ENCODE measurements around the gene IL1B. TPM values are rescaled to one million over a fixed set of nuclear protein-coding genes. Genes with fewer than 3 reads are reported as not detected.

Gene IL1B
- total RNA-seq, 1 donor from 2014 or later: not detected

- H3K4me2 ChIP-seq: no peak overlapping the region
- no peak for TF ChIP-seq EZH2phosphoT487 (IDR thresholded peaks at IDR 0.05)
- TF ChIP-seq CTCF (IDR thresholded peaks at IDR 0.05): no peak
- no peak for TF ChIP-seq EZH2 (IDR thresholded peaks at IDR 0.05)
- H3K27ac Mint-ChIP-seq: no peak overlapping the region
- H3K27me3 Mint-ChIP-seq (ENCODE audit: insufficient read depth, low read depth): peaks cover 2% of the 10 kb centered on the region
- no peak overlapping the region for H3K27ac ChIP-seq
- no peaks in the 10 kb centered on the region for H3K36me3 Mint-ChIP-seq
- no peak for DNase-seq (ENCODE audit: low spot score)
- H3K27me3 ChIP-seq: no peaks in the 10 kb centered on the region
- H3K9me3 Mint-ChIP-seq: no peaks in the 10 kb centered on the region
- no peak overlapping the region for H3K4me3 Mint-ChIP-seq
- H3K4me1 ChIP-seq: peaks cover 4% of the 10 kb centered on the region
- no peak overlapping the region for H3K4me3 ChIP-seq
- H2AFZ ChIP-seq (replicated peaks): no peak overlapping the region
- no peaks in the 10 kb centered on the region for H3K36me3 ChIP-seq
- no peaks in the 10 kb centered on the region for H3F3A ChIP-seq (ENCODE audit: low read depth)
- H3K79me2 ChIP-seq (ENCODE audit: low read depth): no peaks in the 10 kb centered on the region
- no peaks in the 10 kb centered on the region for H4K20me1 ChIP-seq (ENCODE audit: low read depth)
- H3K9ac ChIP-seq: no peak overlapping the region
- H3K4me1 Mint-ChIP-seq: no peaks in the 10 kb centered on the region
- no peaks in the 10 kb centered on the region for H3K9me3 ChIP-seq (ENCODE audit: low read depth)
Measured at GRCh38 chr2:112840068-112840445, 3.5 kb upstream of the IL1B start.

GRCh38 chr2:112839407-112840067, 3.0 kb upstream of the IL1B start:
- Mint-ChIP-seq H3K27me3 (ENCODE audit: insufficient read depth, low read depth) (peaks cover 2% of the 10 kb centered on the region), H3K4me1 (no peaks in the 10 kb centered on the region), H3K27ac (no peak overlapping the region), H3K36me3 (no peaks in the 10 kb centered on the region), H3K4me3 (no peak overlapping the region), H3K9me3 (no peaks in the 10 kb centered on the region)
- H3K79me2 ChIP-seq (ENCODE audit: low read depth): no peaks in the 10 kb centered on the region
- H3K4me1 ChIP-seq: peaks cover 4% of the 10 kb centered on the region
- DNase-seq (ENCODE audit: low spot score): no peak
- no peaks in the 10 kb centered on the region for H4K20me1 ChIP-seq (ENCODE audit: low read depth)
- H3K27me3 ChIP-seq: no peaks in the 10 kb centered on the region
- no peaks in the 10 kb centered on the region for H3K9me3 ChIP-seq (ENCODE audit: low read depth)
- H3K4me2 ChIP-seq: no peak overlapping the region
- no peaks in the 10 kb centered on the region for H3F3A ChIP-seq (ENCODE audit: low read depth)
- no peak overlapping the region for H3K27ac ChIP-seq
- TF ChIP-seq EZH2 (IDR thresholded peaks at IDR 0.05) (no peak), EZH2phosphoT487 (IDR thresholded peaks at IDR 0.05) (no peak), CTCF (IDR thresholded peaks at IDR 0.05) (no peak)
- no peaks in the 10 kb centered on the region for H3K36me3 ChIP-seq
- H2AFZ ChIP-seq (replicated peaks): no peak overlapping the region
- no peak overlapping the region for H3K9ac ChIP-seq
- H3K4me3 ChIP-seq: no peak overlapping the region

- H3K4me3 Mint-ChIP-seq: no peak overlapping the region
- Histone ChIP-seq H3K9me3 (ENCODE audit: low read depth) (no peaks in the 10 kb centered on the region), H2AFZ (replicated peaks) (no peak overlapping the region), H3K4me3 (no peak overlapping the region), H3K9ac (no peak overlapping the region), H3K79me2 (ENCODE audit: low read depth) (no peaks in the 10 kb centered on the region), H4K20me1 (ENCODE audit: low read depth) (no peaks in the 10 kb centered on the region), H3K36me3 (no peaks in the 10 kb centered on the region), H3K27ac (no peak overlapping the region), H3F3A (ENCODE audit: low read depth) (no peaks in the 10 kb centered on the region), H3K4me2 (no peak overlapping the region), H3K27me3 (no peaks in the 10 kb centered on the region), H3K4me1 (peaks cover 4% of the 10 kb centered on the region)
- H3K27me3 Mint-ChIP-seq (ENCODE audit: insufficient read depth, low read depth): peaks cover 1% of the 10 kb centered on the region
- TF ChIP-seq EZH2 (IDR thresholded peaks at IDR 0.05): no peak
- TF ChIP-seq CTCF (IDR thresholded peaks at IDR 0.05): no peak
- no peak for TF ChIP-seq EZH2phosphoT487 (IDR thresholded peaks at IDR 0.05)
- peaks cover 4% of the 10 kb centered on the region for H3K4me1 Mint-ChIP-seq
- H3K27ac Mint-ChIP-seq: no peak overlapping the region
- no peaks in the 10 kb centered on the region for H3K36me3 Mint-ChIP-seq
- no peaks in the 10 kb centered on the region for H3K9me3 Mint-ChIP-seq
- DNase-seq (ENCODE audit: low spot score): no peak
Measured at GRCh38 chr2:112836163-112836560, 417 bp downstream of the IL1B start.

Measured in neural progenitor cell (in vitro differentiated cells).